ENCODE results near the gene KIF13A. TPM values are rescaled to one million over a fixed set of nuclear protein-coding genes. Genes with fewer than 3 reads are reported as not detected.

KIF13A gene
- total and polyA plus RNA-seq, 9 of the 15 experiments (the other 6 are each of a cell fraction or from before 2014, with no cell fraction given): 3.6 to 44.3 (median 29.7) TPM

GRCh38 chr6:17971128-17972073 is 16.0 kb downstream of the KIF13A start (continued):
- TF ChIP-seq ARHGAP35 (IDR thresholded peaks at IDR 0.05; ENCODE audit: partially characterized antibody) (no peak), CUX1 (CRISPR knock-in tag; IDR thresholded peaks at IDR 0.05) (0 out of 2 replicates have a peak, but pooled peaks have one; percentile 24), ZBTB1 (CRISPR knock-in tag; IDR thresholded peaks at IDR 0.05; ENCODE audit: borderline replicate concordance, low read depth) (no peak), HDAC8 (tag; IDR thresholded peaks at IDR 0.05) (no peak), ETS2 (tag; IDR thresholded peaks at IDR 0.05; ENCODE audit: borderline replicate concordance, poor library complexity, severe bottlenecking) (no peak), MEF2D (tag; conservative IDR thresholded peaks at IDR 0.05; ENCODE audit: low read depth) (no peak), GABPB1 (CRISPR knock-in tag; IDR thresholded peaks at IDR 0.05) (no peak), LARP7 (IDR thresholded peaks at IDR 0.05) (no peak), SMARCC2 (IDR thresholded peaks at IDR 0.05; ENCODE audit: low read depth) (peak; percentile 92), ZNF212 (CRISPR knock-in tag; IDR thresholded peaks at IDR 0.05) (no peak), ARID1B (IDR thresholded peaks at IDR 0.05) (peak; percentile 92), PATZ1 (CRISPR knock-in tag; IDR thresholded peaks at IDR 0.05; ENCODE audit: borderline replicate concordance) (no peak), KAT7 (CRISPR knock-in tag; IDR thresholded peaks at IDR 0.05; ENCODE audit: borderline replicate concordance) (no peak), PCBP1 (IDR thresholded peaks at IDR 0.05; ENCODE audit: low read depth, low read length, poor library complexity, severe bottlenecking) (no peak), XRCC5 (IDR thresholded peaks at IDR 0.05; ENCODE audit: low read depth, low read length) (no peak), ZBTB26 (CRISPR knock-in tag; IDR thresholded peaks at IDR 0.05) (no peak), PHTF2 (CRISPR knock-in tag; IDR thresholded peaks at IDR 0.05) (no peak)
